ENCODE results near the gene S100A2.

DNA sequence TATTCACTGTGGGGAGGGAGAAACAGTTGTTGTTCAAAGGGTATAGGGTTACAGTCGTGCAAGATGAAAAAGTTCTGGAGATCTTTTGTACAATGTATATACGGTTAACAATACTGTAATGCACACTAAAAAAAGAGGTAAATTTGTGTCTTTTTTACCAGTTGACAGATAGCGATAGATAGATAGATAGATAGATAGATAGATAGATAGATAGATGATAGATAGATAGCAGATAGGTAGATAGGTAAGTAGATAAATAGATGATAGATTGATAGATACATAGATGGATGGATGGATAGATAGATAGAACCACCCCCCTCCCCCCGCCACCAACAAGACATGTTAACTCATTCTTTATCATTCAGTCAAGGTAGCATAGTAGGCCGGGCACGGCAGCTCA, 37.1 kb upstream of the S100A2 start:
- TF ChIP-seq BRCA1 (IDR thresholded peaks at IDR 0.05; ENCODE audit: low read depth, low read length), result no peak
- no peak for TF ChIP-seq GABPA (IDR thresholded peaks at IDR 0.05; ENCODE audit: borderline replicate concordance, insufficient read depth, low read length)
